NT2/D1 (cell line): ENCODE measurements around the gene XNDC1N.

Experiments used
- DNase-seq: peaks from one replicate; pipeline ENCODE4 v3.0.0-alpha.2; 2011; ENCODE audit warnings: low read depth, low spot score
- H3K27me3 ChIP-seq: 2 replicates; pipeline ENCODE4 v1.6.0; 2011; ENCODE audit warnings: mild to moderate bottlenecking; ENCODE audit not compliant: insufficient read length, insufficient read depth
- H3K36me3 ChIP-seq: 2 replicates; pipeline ENCODE4 v1.6.1; 2011; ENCODE audit warnings: mild to moderate bottlenecking, low read length, mixed read lengths; ENCODE audit not compliant: insufficient read depth, insufficient read length
- H3K4me1 ChIP-seq: 2 replicates; pipeline ENCODE4 v1.5.1; 2011; ENCODE audit not compliant: insufficient read depth, insufficient read length
- H3K4me3 ChIP-seq: 2 replicates; pipeline ENCODE4 v1.5.1; 2011; ENCODE audit warnings: low read depth; ENCODE audit not compliant: insufficient read length
- H3K9ac ChIP-seq: 2 replicates; pipeline ENCODE4 v1.6.0; 2011; ENCODE audit warnings: low read depth; ENCODE audit not compliant: insufficient read length
- H3K9me3 ChIP-seq: 2 replicates; pipeline ENCODE4 v1.5.1; 2011; ENCODE audit warnings: mild to moderate bottlenecking, low read length; ENCODE audit not compliant: insufficient read depth
- SUZ12 ChIP-seq: IDR thresholded peaks from 2 replicates; pipeline ENCODE4 v1.6.1; 2011; ENCODE audit not compliant: insufficient read length, insufficient read depth; ENCODE audit errors: extremely low read depth
- YY1 ChIP-seq: IDR thresholded peaks from 2 replicates; pipeline ENCODE4 v1.6.1; 2011; ENCODE audit not compliant: insufficient read length, insufficient read depth
- ZNF274 ChIP-seq: IDR thresholded peaks from 2 replicates; pipeline ENCODE4 v1.6.1; 2011; ENCODE audit warnings: mild to moderate bottlenecking, low read depth, low read length

The XNDC1N gene

GRCh38 chr11:71946144-71946571, 17.8 kb upstream of the XNDC1N start:
- H3K9me3 ChIP-seq, result no peaks in the 10 kb centered on the region
- no peak overlapping the region for H3K9ac ChIP-seq
- no peak overlapping the region for H3K4me3 ChIP-seq
- no peak for DNase-seq
- TF ChIP-seq SUZ12, result no peak
- no peak for TF ChIP-seq YY1
- TF ChIP-seq ZNF274, result no peak
- H3K4me1 ChIP-seq, result no peaks in the 10 kb centered on the region
- H3K27me3 ChIP-seq, result no peaks in the 10 kb centered on the region
- H3K36me3 ChIP-seq, result no peaks in the 10 kb centered on the region

- DNase-seq, result no peak
- H3K9me3 ChIP-seq, result no peaks in the 10 kb centered on the region
- TF ChIP-seq YY1 (no peak), SUZ12 (no peak), ZNF274 (no peak)
- no peaks in the 10 kb centered on the region for H3K4me1 ChIP-seq
- peaks cover 3% of the 10 kb centered on the region for H3K36me3 ChIP-seq
- no peak overlapping the region for H3K4me3 ChIP-seq
- no peak overlapping the region for H3K9ac ChIP-seq
- H3K27me3 ChIP-seq, result no peaks in the 10 kb centered on the region
Observed at GRCh38 chr11:71940561-71941219, 12.3 kb upstream of the XNDC1N start.

DNA sequence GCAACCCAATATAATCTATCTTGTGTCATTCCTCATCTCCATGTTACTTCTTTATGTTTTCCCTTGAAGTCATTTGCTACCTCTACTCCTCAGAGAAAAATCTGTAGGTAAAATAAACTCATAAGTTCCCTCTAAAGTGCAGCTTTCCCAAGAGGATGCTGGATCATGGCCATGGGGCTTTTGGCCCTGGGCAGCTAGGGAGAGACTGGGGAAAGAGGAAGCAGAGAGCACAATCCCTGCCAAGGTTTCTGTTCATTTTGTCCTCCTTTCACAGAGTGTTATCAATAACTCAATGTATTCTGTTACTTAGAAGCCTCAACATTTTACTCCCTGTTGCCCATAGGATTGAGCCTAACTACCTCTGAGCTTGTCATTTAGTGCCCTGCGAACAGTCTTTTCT, 9.4 kb upstream of the XNDC1N start:
- H3K9me3 ChIP-seq, result no peaks in the 10 kb centered on the region
- TF ChIP-seq ZNF274, result no peak
- DNase-seq, result no peak
- H3K9ac ChIP-seq, result no peak overlapping the region
- no peaks in the 10 kb centered on the region for H3K27me3 ChIP-seq
- no peak overlapping the region for H3K4me3 ChIP-seq
- no peaks in the 10 kb centered on the region for H3K4me1 ChIP-seq
- H3K36me3 ChIP-seq, result peaks cover 3% of the 10 kb centered on the region

DNA sequence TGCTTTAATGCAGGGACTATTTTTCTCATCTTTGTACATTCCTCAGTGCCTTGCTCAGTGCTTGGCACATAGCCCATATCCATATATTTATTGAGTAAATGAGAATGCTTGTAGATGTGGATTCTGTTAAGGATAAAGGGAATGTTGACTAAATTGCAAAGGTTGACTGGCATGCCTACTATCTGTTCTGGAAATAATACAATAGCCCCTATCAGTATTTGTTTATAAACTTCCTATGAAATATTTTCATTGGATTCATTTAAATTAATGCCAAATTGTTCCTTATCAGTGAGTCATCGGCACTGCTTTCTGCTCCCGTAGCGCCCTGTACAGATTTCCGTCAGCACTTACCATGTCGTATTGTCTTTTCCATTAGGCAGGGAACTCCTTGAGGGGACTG, 8.4 kb upstream of the XNDC1N start:
- H3K4me3 ChIP-seq, result no peak overlapping the region
- peaks cover 3% of the 10 kb centered on the region for H3K36me3 ChIP-seq
- no peak for DNase-seq
- no peaks in the 10 kb centered on the region for H3K9me3 ChIP-seq
- H3K4me1 ChIP-seq, result no peaks in the 10 kb centered on the region
- no peaks in the 10 kb centered on the region for H3K27me3 ChIP-seq
- no peak for TF ChIP-seq SUZ12
- no peak for TF ChIP-seq ZNF274
- TF ChIP-seq YY1, result no peak
- H3K9ac ChIP-seq, result no peak overlapping the region

DNA sequence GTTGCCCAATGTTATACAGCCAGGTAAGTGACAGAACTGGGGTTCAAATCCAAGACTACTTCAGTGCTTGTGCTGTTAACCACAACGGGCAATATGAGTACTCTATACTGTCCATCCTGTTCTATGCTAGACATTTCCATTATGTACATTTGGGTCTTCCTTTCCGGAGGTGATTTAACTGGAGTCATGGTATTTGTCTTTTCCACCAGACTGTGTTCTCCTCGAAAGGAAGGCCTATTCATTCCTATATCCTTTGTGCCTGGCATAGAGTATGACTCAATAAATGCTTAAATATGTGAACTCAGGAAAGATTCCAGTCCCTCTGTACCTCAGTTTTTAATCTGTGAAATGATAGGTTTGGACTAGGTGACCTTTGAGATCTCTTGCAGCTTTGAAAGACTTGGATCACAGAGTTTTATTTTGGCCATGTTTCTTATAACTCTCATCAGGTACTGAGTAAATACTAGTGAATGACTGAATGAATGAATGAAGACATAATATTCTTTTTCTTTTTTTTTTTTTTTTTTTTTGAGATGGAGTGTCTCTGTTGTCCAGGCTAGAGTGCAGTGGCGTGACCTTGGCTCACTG, 7.0 kb upstream of the XNDC1N start:
- Histone ChIP-seq H3K36me3 (peaks cover 3% of the 10 kb centered on the region), H3K9me3 (no peaks in the 10 kb centered on the region), H3K9ac (no peak overlapping the region), H3K27me3 (no peaks in the 10 kb centered on the region), H3K4me3 (no peak overlapping the region), H3K4me1 (no peaks in the 10 kb centered on the region)
- DNase-seq, result no peak
- no peak for TF ChIP-seq SUZ12
- no peak for TF ChIP-seq YY1
- no peak for TF ChIP-seq ZNF274

DNA sequence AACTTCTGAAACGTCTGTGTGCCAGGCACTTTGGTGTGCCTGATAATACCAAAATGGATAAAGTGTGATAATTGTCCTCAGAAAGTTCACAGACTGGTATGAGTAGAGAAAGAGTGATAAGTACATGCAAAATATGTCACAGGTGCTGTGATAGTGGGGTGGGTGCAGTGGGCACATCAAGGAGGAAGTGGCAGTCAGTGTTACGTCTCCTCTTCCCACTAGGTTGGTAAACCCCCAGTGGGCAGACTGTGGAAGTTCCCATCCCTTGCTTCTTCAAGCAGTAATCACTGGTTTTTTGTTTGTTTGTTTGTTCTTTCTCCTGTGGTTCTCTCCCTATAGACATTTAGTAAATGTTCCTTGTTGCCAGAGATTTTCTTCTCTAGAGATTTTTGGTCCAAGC, 5.8 kb upstream of the XNDC1N start:
- no peak overlapping the region for H3K4me3 ChIP-seq
- no peaks in the 10 kb centered on the region for H3K27me3 ChIP-seq
- TF ChIP-seq YY1 (no peak), ZNF274 (no peak), SUZ12 (no peak)
- DNase-seq, result no peak
- H3K9ac ChIP-seq, result no peak overlapping the region
- no peaks in the 10 kb centered on the region for H3K9me3 ChIP-seq
- H3K36me3 ChIP-seq, result peaks cover 3% of the 10 kb centered on the region
- H3K4me1 ChIP-seq, result no peaks in the 10 kb centered on the region

GRCh38 chr11:71933141-71933933, 4.9 kb upstream of the XNDC1N start:
- DNase-seq, result no peak
- H3K27me3 ChIP-seq, result no peaks in the 10 kb centered on the region
- H3K36me3 ChIP-seq, result peaks cover 3% of the 10 kb centered on the region
- H3K9me3 ChIP-seq, result no peaks in the 10 kb centered on the region
- TF ChIP-seq ZNF274 (no peak), YY1 (no peak), SUZ12 (no peak)
- H3K4me1 ChIP-seq, result no peaks in the 10 kb centered on the region
- no peak overlapping the region for H3K4me3 ChIP-seq
- no peak overlapping the region for H3K9ac ChIP-seq
